Keratinocyte (primary cell): ENCODE data around the gene ITIH2.
"Not testable (repeated sequence)": the region's sequence is repeated elsewhere in the genome, so short reads cannot be mapped to it uniquely, and the experiment has no call there.

ENCODE experiments used
- CTCF ChIP-seq, 3 experiments: IDR thresholded peaks in 1 of 3; conservative IDR thresholded peaks in 1 of 3; optimal IDR thresholded peaks in 1 of 3; 2 replicates in 2 of 3; 3 replicates in 1 of 3; pipeline versions ENCODE3 to v1.5.1; 2011; ENCODE audit warnings: low read length in 3 of 3, mild to moderate bottlenecking in 3 of 3, moderate library complexity in 2 of 3, control low read depth in 1 of 3, inconsistent platforms in 1 of 3; ENCODE audit not compliant: insufficient read depth in 2 of 3; ENCODE audit errors: extremely low read depth in 1 of 3
- EZH2 ChIP-seq: IDR thresholded peaks from one replicate; pipeline ENCODE4 v1.6.1; 2012; ENCODE audit warnings: inconsistent platforms, mild to moderate bottlenecking, low read length, moderate library complexity

- TF ChIP-seq CTCF (optimal IDR thresholded peaks at IDR 0.05 in 1 of 3, IDR thresholded peaks at IDR 0.05 in 1 of 3, conservative IDR thresholded peaks at IDR 0.05 in 1 of 3; ENCODE audit: extremely low read depth in 1 of 3, insufficient read depth in 2 of 3, low read length in 3 of 3); EZH2: not testable (repeated sequence)
Observed at GRCh38 chr10:7657079-7657478, 46.0 kb upstream of the ITIH2 start.
